Tibial nerve (tissue), 4 donors: Measurements from ENCODE around the gene RSBN1L.

Experiments
- CTCF ChIP-seq, 5 experiments: fragments of 200-600 bp in 3 of 5; fragments of 450-650 bp in 2 of 5; sonication (generic) in 3 of 5; IDR thresholded peaks; one replicate each; pipeline ENCODE4 v1.5.1; 2016 to 2019; ENCODE audit warnings: antibody characterized with exemption in 5 of 5, mild to moderate bottlenecking in 3 of 5, moderate library complexity in 2 of 5
- EP300 ChIP-seq, 2 donors: sonication (generic); formaldehyde crosslinking; IDR thresholded peaks; one replicate each; pipeline ENCODE4 v1.6.1; 2017; ENCODE audit warnings: antibody characterized with exemption in 2 of 2, mild to moderate bottlenecking in 1 of 2
- POLR2A ChIP-seq, 2 donors: fragments of 450-650 bp; IDR thresholded peaks; one replicate each; pipeline ENCODE4 v1.6.1; 2017; ENCODE audit warnings: antibody characterized with exemption in 2 of 2, mild to moderate bottlenecking in 2 of 2, moderate library complexity in 2 of 2

- TF ChIP-seq POLR2A (IDR thresholded peaks at IDR 0.05) = no peak
- TF ChIP-seq EP300 (IDR thresholded peaks at IDR 0.05) = no peak
- TF ChIP-seq CTCF (IDR thresholded peaks at IDR 0.05) = no peak
Observed at GRCh38 chr7:77714195-77714594, 17.9 kb downstream of the RSBN1L start.
